Measurements from ENCODE around the gene NLRP4. TPM values are rescaled to one million over a fixed set of nuclear protein-coding genes. Genes with fewer than 3 reads are reported as not detected.

NLRP4 gene
- total and polyA plus RNA-seq, 2 experiments from 2014 or later = not detected

GRCh38 chr19:55866521-55866920 is 30.2 kb downstream of the NLRP4 start:
- H3K27ac Mint-ChIP-seq = no peak overlapping the region
- Histone ChIP-seq H4K20me1 (replicated peaks; ENCODE audit: insufficient read depth) (no peaks in the 10 kb centered on the region), H3K9me2 (ENCODE audit: insufficient read depth) (no peaks in the 10 kb centered on the region), H3K27ac (ENCODE audit: low read depth) (no peak overlapping the region), H2AFZ (no peak overlapping the region), H3K36me3 (ENCODE audit: insufficient read depth) (no peaks in the 10 kb centered on the region; the same call in 1 of the 2 replicates), H3K4me1 (ENCODE audit: insufficient read depth) (no peaks in the 10 kb centered on the region), H3K27me3 (ENCODE audit: insufficient read depth) (no peaks in the 10 kb centered on the region), H3K4me3 (no peak overlapping the region), H3F3A (replicated peaks; ENCODE audit: low read depth) (no peaks in the 10 kb centered on the region), H3K79me2 (replicated peaks; ENCODE audit: insufficient read depth) (no peaks in the 10 kb centered on the region), H3K4me2 (no peak overlapping the region)
- H3K4me1 Mint-ChIP-seq = no peaks in the 10 kb centered on the region
- H3K36me3 Mint-ChIP-seq (ENCODE audit: low read depth) = peaks cover 31% of the 10 kb centered on the region
- no peak overlapping the region for H3K4me3 Mint-ChIP-seq
- DNase-seq (ENCODE audit: low spot score) (no peak), ATAC-seq (no peak)
- TF ChIP-seq, protein P1, sequence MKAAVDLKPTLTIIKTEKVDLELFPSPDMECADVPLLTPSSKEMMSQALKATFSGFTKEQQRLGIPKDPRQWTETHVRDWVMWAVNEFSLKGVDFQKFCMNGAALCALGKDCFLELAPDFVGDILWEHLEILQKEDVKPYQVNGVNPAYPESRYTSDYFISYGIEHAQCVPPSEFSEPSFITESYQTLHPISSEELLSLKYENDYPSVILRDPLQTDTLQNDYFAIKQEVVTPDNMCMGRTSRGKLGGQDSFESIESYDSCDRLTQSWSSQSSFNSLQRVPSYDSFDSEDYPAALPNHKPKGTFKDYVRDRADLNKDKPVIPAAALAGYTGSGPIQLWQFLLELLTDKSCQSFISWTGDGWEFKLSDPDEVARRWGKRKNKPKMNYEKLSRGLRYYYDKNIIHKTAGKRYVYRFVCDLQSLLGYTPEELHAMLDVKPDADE (IDR thresholded peaks at IDR 0.05) = no peak
- TF ChIP-seq ZNF462 (CRISPR knock-in tag; IDR thresholded peaks at IDR 0.05) (no peak), ZNF114 (CRISPR knock-in tag; IDR thresholded peaks at IDR 0.05) (no peak), POLR2AphosphoS5 (IDR thresholded peaks at IDR 0.05; ENCODE audit: low read depth) (no peak), STAT1 (IDR thresholded peaks at IDR 0.05; ENCODE audit: unreplicated experiment) (no peak), EZH2 (IDR thresholded peaks at IDR 0.05; ENCODE audit: low read depth, unreplicated experiment) (no peak), EZH2phosphoT487 (IDR thresholded peaks at IDR 0.05; ENCODE audit: unreplicated experiment) (no peak), CREB1 (CRISPR knock-in tag; IDR thresholded peaks at IDR 0.05; ENCODE audit: low read depth) (no peak), NANOG (IDR thresholded peaks at IDR 0.05; ENCODE audit: borderline replicate concordance) (no peak), JUNB (IDR thresholded peaks at IDR 0.05; ENCODE audit: unreplicated experiment) (no peak), ZNF331 (CRISPR knock-in tag; IDR thresholded peaks at IDR 0.05; ENCODE audit: low read depth) (no peak)
- TF ChIP-seq, protein P2, sequence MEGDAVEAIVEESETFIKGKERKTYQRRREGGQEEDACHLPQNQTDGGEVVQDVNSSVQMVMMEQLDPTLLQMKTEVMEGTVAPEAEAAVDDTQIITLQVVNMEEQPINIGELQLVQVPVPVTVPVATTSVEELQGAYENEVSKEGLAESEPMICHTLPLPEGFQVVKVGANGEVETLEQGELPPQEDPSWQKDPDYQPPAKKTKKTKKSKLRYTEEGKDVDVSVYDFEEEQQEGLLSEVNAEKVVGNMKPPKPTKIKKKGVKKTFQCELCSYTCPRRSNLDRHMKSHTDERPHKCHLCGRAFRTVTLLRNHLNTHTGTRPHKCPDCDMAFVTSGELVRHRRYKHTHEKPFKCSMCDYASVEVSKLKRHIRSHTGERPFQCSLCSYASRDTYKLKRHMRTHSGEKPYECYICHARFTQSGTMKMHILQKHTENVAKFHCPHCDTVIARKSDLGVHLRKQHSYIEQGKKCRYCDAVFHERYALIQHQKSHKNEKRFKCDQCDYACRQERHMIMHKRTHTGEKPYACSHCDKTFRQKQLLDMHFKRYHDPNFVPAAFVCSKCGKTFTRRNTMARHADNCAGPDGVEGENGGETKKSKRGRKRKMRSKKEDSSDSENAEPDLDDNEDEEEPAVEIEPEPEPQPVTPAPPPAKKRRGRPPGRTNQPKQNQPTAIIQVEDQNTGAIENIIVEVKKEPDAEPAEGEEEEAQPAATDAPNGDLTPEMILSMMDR (conservative IDR thresholded peaks at IDR 0.05; ENCODE audit: low read depth in 2 of 2) = no peak
- TF ChIP-seq, protein P3, sequence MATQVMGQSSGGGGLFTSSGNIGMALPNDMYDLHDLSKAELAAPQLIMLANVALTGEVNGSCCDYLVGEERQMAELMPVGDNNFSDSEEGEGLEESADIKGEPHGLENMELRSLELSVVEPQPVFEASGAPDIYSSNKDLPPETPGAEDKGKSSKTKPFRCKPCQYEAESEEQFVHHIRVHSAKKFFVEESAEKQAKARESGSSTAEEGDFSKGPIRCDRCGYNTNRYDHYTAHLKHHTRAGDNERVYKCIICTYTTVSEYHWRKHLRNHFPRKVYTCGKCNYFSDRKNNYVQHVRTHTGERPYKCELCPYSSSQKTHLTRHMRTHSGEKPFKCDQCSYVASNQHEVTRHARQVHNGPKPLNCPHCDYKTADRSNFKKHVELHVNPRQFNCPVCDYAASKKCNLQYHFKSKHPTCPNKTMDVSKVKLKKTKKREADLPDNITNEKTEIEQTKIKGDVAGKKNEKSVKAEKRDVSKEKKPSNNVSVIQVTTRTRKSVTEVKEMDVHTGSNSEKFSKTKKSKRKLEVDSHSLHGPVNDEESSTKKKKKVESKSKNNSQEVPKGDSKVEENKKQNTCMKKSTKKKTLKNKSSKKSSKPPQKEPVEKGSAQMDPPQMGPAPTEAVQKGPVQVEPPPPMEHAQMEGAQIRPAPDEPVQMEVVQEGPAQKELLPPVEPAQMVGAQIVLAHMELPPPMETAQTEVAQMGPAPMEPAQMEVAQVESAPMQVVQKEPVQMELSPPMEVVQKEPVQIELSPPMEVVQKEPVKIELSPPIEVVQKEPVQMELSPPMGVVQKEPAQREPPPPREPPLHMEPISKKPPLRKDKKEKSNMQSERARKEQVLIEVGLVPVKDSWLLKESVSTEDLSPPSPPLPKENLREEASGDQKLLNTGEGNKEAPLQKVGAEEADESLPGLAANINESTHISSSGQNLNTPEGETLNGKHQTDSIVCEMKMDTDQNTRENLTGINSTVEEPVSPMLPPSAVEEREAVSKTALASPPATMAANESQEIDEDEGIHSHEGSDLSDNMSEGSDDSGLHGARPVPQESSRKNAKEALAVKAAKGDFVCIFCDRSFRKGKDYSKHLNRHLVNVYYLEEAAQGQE (IDR thresholded peaks at IDR 0.05; ENCODE audit: unreplicated experiment) = no peak
- H3K9me3 Mint-ChIP-seq = peaks cover 94% of the 10 kb centered on the region
- no peaks in the 10 kb centered on the region for H3K27me3 Mint-ChIP-seq (ENCODE audit: insufficient read depth, low read depth, poor library complexity)

Data from GM23338 (cell line).